OCI-LY1 (cell line): ENCODE measurements around the gene DEGS2.

Source experiments
- H2AFZ ChIP-seq: fragments of 200-600 bp; sonication (generic), shearing (Covaris generic); 2 replicates; pipeline ENCODE4 v1.6.0; 2014; ENCODE audit warnings: antibody characterized with exemption, mild to moderate bottlenecking, low read length
- H3F3A ChIP-seq: fragments of 200-600 bp; sonication (generic), shearing (Covaris generic); 2 replicates; pipeline ENCODE4 v1.6.0; 2014; ENCODE audit warnings: mild to moderate bottlenecking, antibody characterized with exemption, low read length, moderate library complexity; ENCODE audit not compliant: insufficient read depth
- H3K27ac ChIP-seq: fragments of 200-600 bp; sonication (generic); 2 replicates; pipeline ENCODE4 v1.5.1; 2014; ENCODE audit warnings: low read length, mixed run types, mild to moderate bottlenecking, low read depth; ENCODE audit not compliant: poor library complexity, severe bottlenecking
- H3K27me3 ChIP-seq: fragments of 200-600 bp; sonication (generic); 2 replicates; pipeline ENCODE4 v1.6.0; 2014; ENCODE audit warnings: antibody characterized with exemption, mild to moderate bottlenecking, low read length, moderate library complexity; ENCODE audit not compliant: insufficient read depth
- H3K36me3 ChIP-seq: fragments of 200-600 bp; sonication (generic); 2 replicates; pipeline ENCODE4 v1.6.1; 2014; ENCODE audit warnings: mild to moderate bottlenecking, antibody characterized with exemption, low read length, moderate library complexity, mixed read lengths; ENCODE audit not compliant: insufficient read depth
- H3K4me1 ChIP-seq: fragments of 200-600 bp; sonication (generic); 2 replicates; pipeline ENCODE4 v1.5.1; 2014; ENCODE audit warnings: mild to moderate bottlenecking, low read length, moderate library complexity; ENCODE audit not compliant: insufficient read depth, severe bottlenecking
- H3K4me2 ChIP-seq: fragments of 200-600 bp; sonication (generic), shearing (Covaris generic); 2 replicates; pipeline ENCODE4 v1.6.1; 2014; ENCODE audit warnings: low read length
- H3K4me3 ChIP-seq: fragments of 200-600 bp; sonication (generic); 2 replicates; pipeline ENCODE4 v1.5.1; 2014; ENCODE audit warnings: low read length, low read depth, mild to moderate bottlenecking, mixed read lengths; ENCODE audit not compliant: poor library complexity, severe bottlenecking
- H3K79me2 ChIP-seq: fragments of 200-600 bp; shearing (Covaris generic); 2 replicates; pipeline ENCODE4 v1.6.1; 2016; ENCODE audit warnings: mixed run types, low read length, mixed read lengths; ENCODE audit not compliant: insufficient read depth
- H3K9ac ChIP-seq: fragments of 200-600 bp; sonication (generic), shearing (Covaris generic); 2 replicates; pipeline ENCODE4 v1.6.1; 2014; ENCODE audit warnings: mild to moderate bottlenecking, low read length, mixed read lengths
- H3K9me2 ChIP-seq: fragments of 200-600 bp; sonication (generic), shearing (Covaris generic); 2 replicates; pipeline ENCODE4 v1.6.1; 2014; ENCODE audit warnings: low read depth, mild to moderate bottlenecking, low read length, mixed read lengths
- H3K9me3 ChIP-seq: fragments of 200-600 bp; shearing (Covaris generic); 2 replicates; pipeline ENCODE4 v1.6.1; 2014; ENCODE audit warnings: low read length, mixed read lengths
- H4K20me1 ChIP-seq: fragments of 200-600 bp; sonication (generic), shearing (Covaris generic); 2 replicates; pipeline ENCODE4 v1.6.0; 2016; ENCODE audit warnings: mild to moderate bottlenecking, low read length; ENCODE audit not compliant: insufficient read depth
- CTCF ChIP-seq: fragments of 200-600 bp; sonication (generic), shearing (Covaris generic); IDR thresholded peaks from 2 replicates; pipeline ENCODE4 v1.5.1; 2017; ENCODE audit warnings: mild to moderate bottlenecking, antibody characterized with exemption, low read length, moderate library complexity, mixed read lengths
- EZH2 ChIP-seq: fragments of 200-600 bp; sonication (generic), shearing (Covaris generic); IDR thresholded peaks from 2 replicates; pipeline ENCODE4 v1.8.0; 2017; ENCODE audit warnings: borderline replicate concordance, mixed run types, mild to moderate bottlenecking, antibody characterized with exemption, low read length, moderate library complexity, mixed read lengths

Gene DEGS2

GRCh38 chr14:100108840-100109593 is 50.4 kb downstream of the DEGS2 start:
- Histone ChIP-seq H3K27ac (no peak overlapping the region), H3K27me3 (no peaks in the 10 kb centered on the region), H3K4me3 (no peak overlapping the region), H3K4me1 (peaks cover 1% of the 10 kb centered on the region), H3K9me2 (no peaks in the 10 kb centered on the region), H3K36me3 (peaks cover 5% of the 10 kb centered on the region; the same call in 1 of the 2 replicates), H3F3A (no peaks in the 10 kb centered on the region), H4K20me1 (no peaks in the 10 kb centered on the region), H2AFZ (no peak overlapping the region), H3K79me2 (no peaks in the 10 kb centered on the region), H3K4me2 (no peak overlapping the region), H3K9ac (no peak overlapping the region), H3K9me3 (no peaks in the 10 kb centered on the region)
- TF ChIP-seq EZH2 (no peak), CTCF (no peak)

- no peaks in the 10 kb centered on the region for H3F3A ChIP-seq
- no peaks in the 10 kb centered on the region for H3K9me2 ChIP-seq
- no peak overlapping the region for H3K4me3 ChIP-seq
- no peak overlapping the region for H2AFZ ChIP-seq
- peaks cover 9% of the 10 kb centered on the region for H3K4me1 ChIP-seq
- no peaks in the 10 kb centered on the region for H3K9me3 ChIP-seq
- no peak overlapping the region for H3K27ac ChIP-seq
- no peaks in the 10 kb centered on the region for H3K79me2 ChIP-seq
- peaks cover 5% of the 10 kb centered on the region; the same call in 1 of the 2 replicates for H3K36me3 ChIP-seq
- no peak overlapping the region for H3K4me2 ChIP-seq
- no peaks in the 10 kb centered on the region for H4K20me1 ChIP-seq
- no peaks in the 10 kb centered on the region for H3K27me3 ChIP-seq
- no peak overlapping the region for H3K9ac ChIP-seq
- TF ChIP-seq CTCF (peak; percentile 79), EZH2 (no peak)
Observed at GRCh38 chr14:100108042-100108825, 51.2 kb downstream of the DEGS2 start.

- H2AFZ ChIP-seq = no peak overlapping the region
- no peaks in the 10 kb centered on the region for H3K79me2 ChIP-seq
Observed at GRCh38 chr14:100107236-100107635, 52.2 kb downstream of the DEGS2 start.

More at GRCh38 chr14:100107236-100107635, 52.2 kb downstream of the DEGS2 start:
- no peak for TF ChIP-seq EZH2
- TF ChIP-seq CTCF = no peak
- Histone ChIP-seq H3K9me3 (no peaks in the 10 kb centered on the region), H3F3A (no peaks in the 10 kb centered on the region), H3K27ac (no peak overlapping the region), H3K9me2 (no peaks in the 10 kb centered on the region), H3K36me3 (peaks cover 5% of the 10 kb centered on the region; the same call in 1 of the 2 replicates), H4K20me1 (no peaks in the 10 kb centered on the region), H3K9ac (no peak overlapping the region), H3K4me2 (no peak overlapping the region), H3K27me3 (no peaks in the 10 kb centered on the region), H3K4me3 (no peak overlapping the region), H3K4me1 (peaks cover 19% of the 10 kb centered on the region)
